ENCODE data around the gene ULK4.

The ULK4 gene

DNA sequence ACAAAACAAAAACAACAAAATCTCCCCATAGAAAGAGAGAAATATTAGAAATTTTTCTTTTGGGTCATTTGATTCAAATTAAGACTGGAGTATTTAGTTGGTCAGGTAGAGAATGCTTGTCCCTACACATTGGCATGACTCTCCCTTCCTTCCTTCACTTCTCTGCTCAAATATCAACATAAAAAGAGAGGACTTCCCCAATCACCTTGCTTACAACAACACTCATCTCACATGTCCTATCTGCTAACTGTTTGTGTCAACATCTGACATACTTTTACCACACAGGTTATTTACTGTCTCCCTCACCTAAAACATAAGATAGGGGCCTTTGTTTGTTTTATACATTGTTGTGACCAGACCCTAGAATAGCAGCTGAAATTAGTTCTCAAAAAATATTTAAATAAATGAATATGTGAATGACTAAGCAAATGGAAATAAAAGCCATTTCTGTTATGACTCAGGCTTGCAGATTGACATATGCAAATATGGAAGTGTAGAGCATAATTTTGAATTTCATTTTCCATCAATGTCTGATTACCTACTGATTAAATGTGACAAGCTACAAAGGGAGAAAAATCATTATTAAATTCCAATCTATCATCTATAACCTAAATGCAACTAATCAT lies 457.8 kb downstream of the ULK4 start:
- no peaks in the 10 kb centered on the region for H3K9me2 ChIP-seq (replicated peaks; ENCODE audit: control insufficient read depth, low read length)
- H4K20me1 ChIP-seq (ENCODE audit: control insufficient read depth, insufficient read depth, low read depth, low read length) = no peaks in the 10 kb centered on the region
- H3K79me2 ChIP-seq (ENCODE audit: control insufficient read depth, low read length) = no peaks in the 10 kb centered on the region
- H3K4me3 ChIP-seq (ENCODE audit: low read length) = no peak overlapping the region
- H3K27ac ChIP-seq (ENCODE audit: low read depth, low read length) = no peak overlapping the region
- H3K27me3 ChIP-seq (ENCODE audit: control insufficient read depth, low read length) = no peaks in the 10 kb centered on the region
- no peak for TF ChIP-seq EZH2phosphoT487 (IDR thresholded peaks at IDR 0.05; ENCODE audit: borderline replicate concordance, low read length)
- no peak for TF ChIP-seq CTCF (IDR thresholded peaks at IDR 0.05; ENCODE audit: low read depth, low read length, poor library complexity, severe bottlenecking)
- H3K4me1 ChIP-seq (ENCODE audit: control insufficient read depth, low read length) = no peaks in the 10 kb centered on the region
- no peaks in the 10 kb centered on the region for H3K36me3 ChIP-seq (ENCODE audit: control insufficient read depth, low read length)
- 0 out of 2 replicates have a peak, but pooled peaks cover 5% of the 10 kb centered on the region for H3K9me3 ChIP-seq (ENCODE audit: control insufficient read depth, insufficient read depth, low read length)
- no peak overlapping the region for H3K4me2 ChIP-seq (ENCODE audit: low read length)
- no peaks in the 10 kb centered on the region for H3F3A ChIP-seq (ENCODE audit: control insufficient read depth, insufficient read depth)

- Histone ChIP-seq H3K9me3 (ENCODE audit: control insufficient read depth, insufficient read depth, low read length) (no peaks in the 10 kb centered on the region), H3K27me3 (ENCODE audit: control insufficient read depth, low read length) (no peaks in the 10 kb centered on the region), H3K9me2 (replicated peaks; ENCODE audit: control insufficient read depth, low read length) (no peaks in the 10 kb centered on the region), H3K4me1 (ENCODE audit: control insufficient read depth, low read length) (no peaks in the 10 kb centered on the region), H3K79me2 (ENCODE audit: control insufficient read depth, low read length) (no peaks in the 10 kb centered on the region), H4K20me1 (ENCODE audit: control insufficient read depth, insufficient read depth, low read depth, low read length) (no peaks in the 10 kb centered on the region), H3F3A (ENCODE audit: control insufficient read depth, insufficient read depth) (no peaks in the 10 kb centered on the region), H3K27ac (ENCODE audit: low read depth, low read length) (no peak overlapping the region), H3K4me2 (ENCODE audit: low read length) (no peak overlapping the region), H3K4me3 (ENCODE audit: low read length) (no peak overlapping the region), H3K36me3 (ENCODE audit: control insufficient read depth, low read length) (no peaks in the 10 kb centered on the region)
- TF ChIP-seq CTCF (IDR thresholded peaks at IDR 0.05; ENCODE audit: low read depth, low read length, poor library complexity, severe bottlenecking) (no peak), EZH2phosphoT487 (IDR thresholded peaks at IDR 0.05; ENCODE audit: borderline replicate concordance, low read length) (no peak)
These were observed 459.4 kb downstream of the ULK4 start for GRCh38 chr3:41502481-41502880.

DNA sequence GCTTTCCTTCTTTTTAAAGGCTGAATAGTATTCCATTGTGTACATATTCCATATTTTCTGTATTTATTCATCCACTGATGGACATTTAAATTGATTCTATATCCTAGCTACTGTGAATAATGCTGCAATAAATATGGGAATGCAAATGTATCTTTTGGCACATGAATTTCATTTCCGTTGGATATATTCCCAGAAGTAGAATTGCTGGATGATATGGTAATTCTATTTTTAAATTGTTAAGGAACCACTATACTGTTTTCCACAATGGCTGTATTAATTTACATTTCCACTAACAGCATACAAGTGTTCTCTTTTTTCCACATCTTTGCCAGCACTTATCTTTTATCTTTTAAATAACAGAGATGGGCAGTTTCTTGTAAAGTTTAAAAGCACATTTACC lies 459.9 kb downstream of the ULK4 start:
- Histone ChIP-seq H3K4me2 (ENCODE audit: low read length) (no peak overlapping the region), H4K20me1 (ENCODE audit: control insufficient read depth, insufficient read depth, low read depth, low read length) (no peaks in the 10 kb centered on the region), H3K9me2 (replicated peaks; ENCODE audit: control insufficient read depth, low read length) (no peaks in the 10 kb centered on the region), H3K36me3 (ENCODE audit: control insufficient read depth, low read length) (no peaks in the 10 kb centered on the region), H3K4me1 (ENCODE audit: control insufficient read depth, low read length) (no peaks in the 10 kb centered on the region), H3K4me3 (ENCODE audit: low read length) (no peak overlapping the region), H3K9me3 (ENCODE audit: control insufficient read depth, insufficient read depth, low read length) (no peaks in the 10 kb centered on the region), H3F3A (ENCODE audit: control insufficient read depth, insufficient read depth) (no peaks in the 10 kb centered on the region), H3K27me3 (ENCODE audit: control insufficient read depth, low read length) (no peaks in the 10 kb centered on the region), H3K27ac (ENCODE audit: low read depth, low read length) (no peak overlapping the region), H3K79me2 (ENCODE audit: control insufficient read depth, low read length) (no peaks in the 10 kb centered on the region)
- no peak for TF ChIP-seq EZH2phosphoT487 (IDR thresholded peaks at IDR 0.05; ENCODE audit: borderline replicate concordance, low read length)
- no peak for TF ChIP-seq CTCF (IDR thresholded peaks at IDR 0.05; ENCODE audit: low read depth, low read length, poor library complexity, severe bottlenecking)

Data from DOHH2 (cell line).